MM.1S (cell line): Measurements from ENCODE around the gene ALX3.

Source experiments
- EZH2 ChIP-seq: fragments of 300-600 bp; sonication (generic); optimal IDR thresholded peaks from 2 replicates; pipeline ENCODE3; 2017; ENCODE audit warnings: low read depth, mild to moderate bottlenecking, antibody characterized with exemption, low read length, mixed read lengths
- EZH2phosphoT487 ChIP-seq: fragments of 300-600 bp; sonication (generic); IDR thresholded peaks from 2 replicates; pipeline ENCODE4 v1.6.1; 2018; ENCODE audit warnings: antibody characterized with exemption, low read length
- TF ChIP-seq, protein P1 (sequence below): fragments of 300-600 bp; sonication (generic); IDR thresholded peaks from 2 replicates; pipeline ENCODE4 v1.5.1; 2016; ENCODE audit warnings: antibody characterized with exemption, low read length, mixed read lengths

DNA sequence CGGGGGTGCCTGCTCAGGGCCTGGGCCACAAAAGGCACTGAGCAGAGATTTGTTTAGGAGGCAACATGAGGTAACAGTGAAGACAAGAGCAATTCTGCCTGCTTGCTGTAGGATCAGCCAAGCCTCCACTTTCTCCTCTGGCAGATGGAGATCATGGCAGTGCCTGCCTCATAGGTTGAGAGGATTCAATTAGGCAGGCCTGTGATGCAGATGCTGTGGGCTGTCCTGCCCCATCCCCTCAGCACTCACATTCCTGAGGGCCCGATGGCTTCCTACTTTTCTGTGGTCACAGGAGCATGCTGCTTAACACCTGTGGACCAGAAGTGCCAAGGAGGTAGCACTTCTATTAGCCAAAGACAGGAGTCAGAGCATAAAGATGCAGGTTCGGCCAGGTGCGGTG lies 40.6 kb upstream of the ALX3 start:
- TF ChIP-seq, protein P1, sequence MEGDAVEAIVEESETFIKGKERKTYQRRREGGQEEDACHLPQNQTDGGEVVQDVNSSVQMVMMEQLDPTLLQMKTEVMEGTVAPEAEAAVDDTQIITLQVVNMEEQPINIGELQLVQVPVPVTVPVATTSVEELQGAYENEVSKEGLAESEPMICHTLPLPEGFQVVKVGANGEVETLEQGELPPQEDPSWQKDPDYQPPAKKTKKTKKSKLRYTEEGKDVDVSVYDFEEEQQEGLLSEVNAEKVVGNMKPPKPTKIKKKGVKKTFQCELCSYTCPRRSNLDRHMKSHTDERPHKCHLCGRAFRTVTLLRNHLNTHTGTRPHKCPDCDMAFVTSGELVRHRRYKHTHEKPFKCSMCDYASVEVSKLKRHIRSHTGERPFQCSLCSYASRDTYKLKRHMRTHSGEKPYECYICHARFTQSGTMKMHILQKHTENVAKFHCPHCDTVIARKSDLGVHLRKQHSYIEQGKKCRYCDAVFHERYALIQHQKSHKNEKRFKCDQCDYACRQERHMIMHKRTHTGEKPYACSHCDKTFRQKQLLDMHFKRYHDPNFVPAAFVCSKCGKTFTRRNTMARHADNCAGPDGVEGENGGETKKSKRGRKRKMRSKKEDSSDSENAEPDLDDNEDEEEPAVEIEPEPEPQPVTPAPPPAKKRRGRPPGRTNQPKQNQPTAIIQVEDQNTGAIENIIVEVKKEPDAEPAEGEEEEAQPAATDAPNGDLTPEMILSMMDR: no peak
- TF ChIP-seq EZH2 (no peak), EZH2phosphoT487 (no peak)
